Right atrium auricular region (tissue), 2 donors: Measurements from ENCODE around the gene DLGAP3. TPM values are rescaled to one million over a fixed set of nuclear protein-coding genes. Genes with fewer than 3 reads are reported as not detected.

ENCODE experiments used
- DNase-seq: peaks from one replicate; pipeline ENCODE4 v3.0.0-alpha.2; 2019; ENCODE audit warnings: low spot score
- H3K27ac ChIP-seq, 2 donors: fragments of 200-600 bp; sonication (generic); 1 replicate in 1 of 2; 2 replicates in 1 of 2; pipeline ENCODE4 v1.5.1; 2016 to 2019
- H3K27me3 ChIP-seq, 2 donors: fragments of 200-600 bp; sonication (generic); one replicate each; pipeline versions ENCODE4 v1.5.1 to v1.6.0; 2017 to 2019
- H3K36me3 ChIP-seq: fragments of 200-600 bp; sonication (generic); one replicate; pipeline ENCODE4 v1.5.1; 2016
- H3K4me1 ChIP-seq, 2 donors: fragments of 200-600 bp; sonication (generic); one replicate each; pipeline versions ENCODE4 v1.5.1 to v1.6.0; 2017 to 2019
- H3K4me3 ChIP-seq, 2 donors: fragments of 200-600 bp; sonication (generic); 1 replicate in 1 of 2; 2 replicates in 1 of 2; pipeline ENCODE4 v1.5.1; 2017 to 2019; ENCODE audit warnings: mild to moderate bottlenecking in 1 of 2, moderate library complexity in 1 of 2
- H3K9me3 ChIP-seq, 2 donors: fragments of 200-600 bp; sonication (generic); one replicate each; pipeline ENCODE4 v1.5.1; 2019
- total RNA-seq, 2 donors: library from RNA; depleted of rRNA; stranded (reverse); fragments of >200 nt; gene quantifications; one replicate each; pipeline ENCODE4 v1.1.0, GENCODE V29; 2016
- TF ChIP-seq, protein P1 (sequence below), 2 donors: fragments of 200-600 bp; sonication (generic); IDR thresholded peaks; one replicate each; pipeline ENCODE4 v1.5.1; 2019; ENCODE audit warnings: antibody characterized with exemption in 2 of 2

Gene DLGAP3
- total RNA-seq, 2 donors from 2014 or later, result 0.43 TPM; not detected in 1

DNA sequence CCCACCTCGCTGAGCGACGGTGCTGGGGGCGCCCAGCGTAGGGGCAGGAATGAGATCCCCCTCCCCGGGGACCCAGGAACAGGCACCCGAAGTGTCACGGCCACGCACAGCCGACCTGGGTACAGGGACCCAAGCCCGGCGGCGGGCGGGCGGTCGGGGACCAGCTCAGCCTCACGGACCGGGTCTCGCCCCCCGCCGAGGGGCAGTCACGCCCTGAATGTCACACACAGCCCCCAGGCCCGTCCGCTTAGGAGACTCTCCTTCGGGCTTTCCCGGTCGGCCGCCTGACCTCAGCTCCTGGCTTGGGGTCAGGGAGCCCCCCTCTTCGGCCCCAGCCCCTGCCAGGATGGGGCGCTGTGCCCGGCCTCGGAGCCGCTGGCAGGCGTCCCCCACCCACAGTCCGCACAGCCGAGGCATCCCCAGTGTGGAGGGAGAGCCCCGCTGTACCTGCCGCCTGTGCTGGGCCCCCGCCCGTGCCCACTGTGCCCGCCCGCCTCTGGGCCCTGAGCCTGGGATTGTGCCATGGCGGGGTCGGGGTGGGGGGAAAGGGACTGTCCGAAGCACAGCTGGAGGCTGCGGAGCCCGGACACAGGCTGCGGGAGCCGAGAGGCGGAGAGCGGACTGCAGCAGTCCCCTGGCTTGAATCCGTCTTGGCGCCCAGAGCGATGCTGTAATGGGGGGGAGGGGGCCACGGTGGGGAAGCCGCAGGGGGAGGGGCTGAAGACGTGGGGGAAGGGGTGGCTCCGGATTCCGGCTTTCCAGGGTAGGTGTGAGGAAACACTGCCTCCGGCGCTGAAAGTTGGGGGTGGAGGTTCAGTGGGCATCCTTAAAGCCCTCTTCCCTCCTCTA lies 627 bp upstream of the DLGAP3 start:
- Histone ChIP-seq H3K27me3 (peaks cover 18 to 27% of the 10 kb centered on the region in 2 donors), H3K27ac (no peak overlapping the region), H3K4me1 (peaks cover 0 to 17% of the 10 kb centered on the region in 2 donors), H3K36me3 (no peaks in the 10 kb centered on the region), H3K4me3 (peak overlapping the region; percentile 19 to 52), H3K9me3 (no peaks in the 10 kb centered on the region)
- no peak for DNase-seq
- TF ChIP-seq, protein P1, sequence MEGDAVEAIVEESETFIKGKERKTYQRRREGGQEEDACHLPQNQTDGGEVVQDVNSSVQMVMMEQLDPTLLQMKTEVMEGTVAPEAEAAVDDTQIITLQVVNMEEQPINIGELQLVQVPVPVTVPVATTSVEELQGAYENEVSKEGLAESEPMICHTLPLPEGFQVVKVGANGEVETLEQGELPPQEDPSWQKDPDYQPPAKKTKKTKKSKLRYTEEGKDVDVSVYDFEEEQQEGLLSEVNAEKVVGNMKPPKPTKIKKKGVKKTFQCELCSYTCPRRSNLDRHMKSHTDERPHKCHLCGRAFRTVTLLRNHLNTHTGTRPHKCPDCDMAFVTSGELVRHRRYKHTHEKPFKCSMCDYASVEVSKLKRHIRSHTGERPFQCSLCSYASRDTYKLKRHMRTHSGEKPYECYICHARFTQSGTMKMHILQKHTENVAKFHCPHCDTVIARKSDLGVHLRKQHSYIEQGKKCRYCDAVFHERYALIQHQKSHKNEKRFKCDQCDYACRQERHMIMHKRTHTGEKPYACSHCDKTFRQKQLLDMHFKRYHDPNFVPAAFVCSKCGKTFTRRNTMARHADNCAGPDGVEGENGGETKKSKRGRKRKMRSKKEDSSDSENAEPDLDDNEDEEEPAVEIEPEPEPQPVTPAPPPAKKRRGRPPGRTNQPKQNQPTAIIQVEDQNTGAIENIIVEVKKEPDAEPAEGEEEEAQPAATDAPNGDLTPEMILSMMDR (IDR thresholded peaks at IDR 0.05), result no peak

DNA sequence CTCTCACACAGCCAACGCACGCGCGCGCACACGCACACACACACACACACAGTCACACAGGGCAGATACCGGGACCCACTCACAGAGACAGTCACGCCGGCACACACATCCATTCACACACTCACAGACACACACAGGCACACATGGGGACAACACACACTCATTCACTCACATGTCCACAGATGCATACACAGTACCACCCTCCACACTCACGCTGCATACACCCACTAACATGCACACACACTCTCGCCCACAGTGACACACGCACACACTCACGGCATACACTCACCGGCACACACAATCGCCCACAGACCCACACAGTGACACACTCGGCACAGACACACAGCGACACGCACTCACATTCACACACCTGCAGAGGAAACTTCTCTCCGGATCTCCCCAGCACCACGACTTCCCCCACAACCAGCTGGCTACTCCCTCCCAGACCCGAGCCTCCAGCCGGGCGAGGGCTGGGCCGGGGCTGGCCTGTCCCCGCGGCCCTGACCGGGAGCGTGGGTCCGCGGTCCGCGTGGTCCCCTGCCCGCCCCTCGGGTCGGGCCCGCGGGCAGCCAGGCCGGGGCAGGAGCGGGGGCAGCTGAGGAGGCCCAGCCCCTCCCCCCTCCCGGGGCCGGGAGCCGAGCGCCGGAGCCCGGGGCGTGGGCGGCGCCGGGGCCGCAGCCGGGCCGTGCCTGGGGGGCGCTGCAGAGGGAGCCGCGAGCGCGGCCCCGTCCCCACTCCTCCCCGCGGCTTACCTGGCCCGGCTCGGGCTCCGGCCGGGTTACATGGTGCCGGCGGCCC lies 552 bp downstream of the DLGAP3 start:
- no peaks in the 10 kb centered on the region for H3K36me3 ChIP-seq
- DNase-seq, result no peak
- TF ChIP-seq, protein P1 (IDR thresholded peaks at IDR 0.05), result no peak
- H3K4me1 ChIP-seq, result peaks cover 0 to 17% of the 10 kb centered on the region in 2 donors
- H3K27ac ChIP-seq, result no peak overlapping the region
- peak overlapping the region; percentile 19 to 52 for H3K4me3 ChIP-seq
- H3K9me3 ChIP-seq, result no peaks in the 10 kb centered on the region
- H3K27me3 ChIP-seq, result peaks cover 18 to 27% of the 10 kb centered on the region in 2 donors

DNA sequence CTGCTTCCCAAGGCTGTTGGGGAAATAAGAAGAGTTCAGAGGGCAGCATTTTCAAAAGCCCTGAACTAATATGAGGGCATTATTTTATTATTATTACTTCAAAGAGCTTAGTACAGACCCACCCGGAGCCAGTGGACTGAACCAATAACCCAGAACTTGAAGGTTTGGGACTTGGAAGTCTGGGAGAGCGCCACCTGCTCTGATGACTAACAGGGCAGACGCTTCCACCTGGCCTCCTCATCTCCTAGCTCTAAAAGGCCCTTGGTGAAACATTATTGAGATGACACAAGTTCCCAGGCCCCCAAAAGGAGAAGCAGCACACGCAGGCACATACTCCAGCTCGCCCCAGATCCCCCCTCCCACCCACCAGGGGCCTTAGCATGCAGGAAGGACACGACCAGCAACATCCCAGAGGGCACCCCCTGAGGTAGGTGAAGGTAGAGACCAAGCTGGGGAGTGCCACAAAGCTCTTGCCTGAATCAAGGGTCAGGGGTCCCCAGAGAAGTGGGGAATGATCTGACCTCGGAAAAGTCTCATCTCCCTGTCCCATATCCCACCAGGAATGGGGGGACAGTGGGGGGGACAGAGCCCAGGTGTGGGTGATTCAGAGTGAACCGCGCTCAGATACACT lies 1.3 kb downstream of the DLGAP3 start:
- no peak overlapping the region for H3K4me3 ChIP-seq
- H3K27me3 ChIP-seq, result peaks cover 18 to 27% of the 10 kb centered on the region in 2 donors
- H3K27ac ChIP-seq, result no peak overlapping the region
- H3K4me1 ChIP-seq, result peaks cover 0 to 17% of the 10 kb centered on the region in 2 donors
- no peak for DNase-seq
- TF ChIP-seq, protein P1 (IDR thresholded peaks at IDR 0.05), result no peak
- no peaks in the 10 kb centered on the region for H3K36me3 ChIP-seq
- no peaks in the 10 kb centered on the region for H3K9me3 ChIP-seq

DNA sequence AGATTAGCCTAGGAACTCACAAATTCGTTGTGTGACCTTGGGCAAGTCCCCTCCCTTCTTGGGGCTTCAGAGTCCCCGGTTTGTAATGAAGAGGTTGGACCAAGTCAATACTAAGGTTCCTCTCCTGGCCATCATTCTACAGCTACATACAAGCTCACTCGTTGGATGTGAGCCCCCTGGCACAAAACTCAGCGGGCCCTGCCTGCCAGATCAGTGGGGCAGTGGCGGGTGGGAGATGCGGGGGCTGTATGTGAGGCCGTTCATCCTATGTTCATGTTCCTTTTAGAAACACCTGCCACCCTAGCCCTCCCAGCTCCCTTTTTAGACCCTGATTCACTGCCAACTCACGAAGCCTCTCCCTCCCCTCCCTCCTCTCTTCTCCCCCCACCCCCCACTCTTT lies 2.1 kb downstream of the DLGAP3 start:
- Histone ChIP-seq H3K36me3 (no peaks in the 10 kb centered on the region), H3K9me3 (no peaks in the 10 kb centered on the region), H3K27me3 (peaks cover 18 to 27% of the 10 kb centered on the region in 2 donors), H3K4me1 (peaks cover 0 to 17% of the 10 kb centered on the region in 2 donors), H3K27ac (no peak overlapping the region), H3K4me3 (no peak overlapping the region)
- TF ChIP-seq, protein P1 (IDR thresholded peaks at IDR 0.05), result no peak
- DNase-seq, result no peak

DNA sequence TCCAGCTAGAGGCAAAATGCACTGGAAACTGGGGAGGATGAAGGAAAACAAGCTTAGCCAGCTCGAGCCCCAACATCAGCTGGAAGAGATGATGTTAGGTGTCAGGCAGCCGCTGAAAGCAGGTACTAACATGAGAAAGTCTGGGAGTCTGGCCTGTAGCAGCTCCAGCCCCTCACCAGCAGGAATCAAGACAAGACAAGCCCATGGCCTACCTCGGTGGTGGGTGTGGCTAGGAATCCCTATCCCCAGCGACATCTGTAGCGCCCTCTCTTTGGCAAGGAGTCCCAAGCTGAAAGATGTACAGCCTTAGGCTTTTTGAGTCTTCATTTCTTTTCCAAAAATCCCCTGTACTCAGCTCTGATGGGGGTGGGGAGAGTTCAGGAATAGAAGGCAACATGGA lies 2.6 kb downstream of the DLGAP3 start:
- DNase-seq, result no peak
- Histone ChIP-seq H3K27me3 (peaks cover 18 to 27% of the 10 kb centered on the region in 2 donors), H3K4me3 (no peak overlapping the region), H3K36me3 (no peaks in the 10 kb centered on the region), H3K9me3 (no peaks in the 10 kb centered on the region), H3K4me1 (peaks cover 0 to 17% of the 10 kb centered on the region in 2 donors), H3K27ac (no peak overlapping the region)
- TF ChIP-seq, protein P1 (IDR thresholded peaks at IDR 0.05), result no peak
